HG03097 (cell line): Measurements from ENCODE around the gene ANKZF1.

Experiments used
- ATAC-seq: cut with Tn5 transposase; IDR thresholded peaks from one replicate; pipeline ENCODE4 v1.9.1; 2021; ENCODE audit not compliant: unreplicated experiment, low FRiP score

The ANKZF1 gene

GRCh38 chr2:219280651-219281050, 51.0 kb downstream of the ANKZF1 start:
- no peak for ATAC-seq

- ATAC-seq, result no peak
These were observed 52.0 kb downstream of the ANKZF1 start for GRCh38 chr2:219281588-219281987.

- ATAC-seq, result no peak
These were observed 52.8 kb downstream of the ANKZF1 start for GRCh38 chr2:219282375-219282774.

- no peak for ATAC-seq
These were observed 53.5 kb downstream of the ANKZF1 start for GRCh38 chr2:219282943-219283581.

- ATAC-seq, result no peak
These were observed 55.1 kb downstream of the ANKZF1 start for GRCh38 chr2:219284501-219285372.

GRCh38 chr2:219285373-219285735, 55.7 kb downstream of the ANKZF1 start:
- no peak for ATAC-seq

GRCh38 chr2:219285894-219286425, 56.4 kb downstream of the ANKZF1 start:
- no peak for ATAC-seq
